HepG2 (cell line): ENCODE data around the gene PSMD3. TPM values are rescaled to one million over a fixed set of nuclear protein-coding genes. Genes with fewer than 3 reads are reported as not detected.

Experiments used
- GABPB1 ChIP-seq: IDR thresholded peaks from 2 replicates; pipeline ENCODE4 v1.6.1; 2016; ENCODE audit warnings: mild to moderate bottlenecking, missing genetic modification reagents, moderate library complexity, missing compliant biosample characterization
- IRF2 ChIP-seq: IDR thresholded peaks from 2 replicates; pipeline ENCODE4 v1.6.1; 2018; ENCODE audit warnings: missing genetic modification reagents, missing compliant biosample characterization
- MTA1 ChIP-seq: sonication (generic); formaldehyde crosslinking; IDR thresholded peaks from 2 replicates; pipeline ENCODE4 v1.4.0; 2020; ENCODE audit warnings: missing genetic modification reagents, mild to moderate bottlenecking, borderline replicate concordance
- PHB2 ChIP-seq: fragments of 450-650 bp; IDR thresholded peaks from 2 replicates; pipeline ENCODE4 v1.6.1; 2018; ENCODE audit not compliant: partially characterized antibody
- ZFYVE20 ChIP-seq: sonication (generic); formaldehyde crosslinking; IDR thresholded peaks from 2 replicates; pipeline ENCODE4 v1.8.0; 2023; ENCODE audit warnings: low read depth, mild to moderate bottlenecking, moderate library complexity, missing genetic modification reagents, borderline replicate concordance
- ZNF337 ChIP-seq: sonication (generic); formaldehyde crosslinking; IDR thresholded peaks from 2 replicates; pipeline ENCODE4 v1.5.1; 2020; ENCODE audit warnings: missing genetic modification reagents, low read depth, mild to moderate bottlenecking, borderline replicate concordance
- ZNF564 ChIP-seq: sonication (generic); formaldehyde crosslinking; IDR thresholded peaks from 2 replicates; pipeline ENCODE4 v1.8.1; 2023; ENCODE audit warnings: mild to moderate bottlenecking, missing genetic modification reagents
- ZNF777 ChIP-seq: sonication (generic); formaldehyde crosslinking; IDR thresholded peaks from 2 replicates; pipeline ENCODE4 v1.4.0; 2020; ENCODE audit warnings: missing genetic modification reagents
- ZNF891 ChIP-seq: sonication (generic); formaldehyde crosslinking; IDR thresholded peaks from 2 replicates; pipeline ENCODE4 v1.5.0; 2020; ENCODE audit warnings: mild to moderate bottlenecking, missing genetic modification reagents
- polyA plus RNA-seq, 8 experiments: library from polyadenylated mRNA; depleted of rRNA in 3 of 8; stranded (reverse) in 7 of 8; unstranded in 1 of 8; fragments of >200 nt; fragmentation: Illumina TruSeq in 4 of 8; extraction: Trizol in 4 of 8; gene quantifications; 2 replicates each; pipeline versions ENCODE4 v1.2.1 to v1.2.3, GENCODE V29; 2011 to 2016; ENCODE audit warnings: low read depth in 4 of 8, missing spikeins in 1 of 8, mixed read lengths in 1 of 8; ENCODE audit not compliant: insufficient read depth in 1 of 8
- total RNA-seq, 5 experiments: library from RNA; depleted of rRNA; stranded (reverse); fragments of >200 nt; fragmentation: Illumina TruSeq; extraction: Trizol; gene quantifications; 2 replicates each; pipeline ENCODE4 v1.2.3, GENCODE V29; 2016; ENCODE audit warnings: low read depth in 1 of 5
- TF ChIP-seq, protein P1 (sequence below): sonication (generic); formaldehyde crosslinking; IDR thresholded peaks from one replicate; pipeline ENCODE4 v1.5.1; 2020; ENCODE audit warnings: mild to moderate bottlenecking, missing genetic modification reagents; ENCODE audit errors: not compliant biosample characterization
- TF ChIP-seq, protein P2 (sequence below): sonication (generic); formaldehyde crosslinking; IDR thresholded peaks from 2 replicates; pipeline ENCODE4 v1.4.0; 2020; ENCODE audit warnings: mild to moderate bottlenecking, missing genetic modification reagents, borderline replicate concordance
- TF ChIP-seq, protein P3 (sequence below): sonication (generic); formaldehyde crosslinking; IDR thresholded peaks from 2 replicates; pipeline ENCODE4 v1.5.0; 2020; ENCODE audit warnings: missing genetic modification reagents
- TF ChIP-seq, protein P4 (sequence below): sonication (generic); formaldehyde crosslinking; IDR thresholded peaks from 2 replicates; pipeline ENCODE4 v1.8.1; 2023; ENCODE audit warnings: mild to moderate bottlenecking, inconsistent platforms, moderate library complexity, missing genetic modification reagents, borderline replicate concordance

Gene PSMD3
- total and polyA plus RNA-seq, 2 of the 13 experiments (the other 11 are each of a cell fraction or from before 2014, with no cell fraction given): 97.4 to 146 TPM

DNA sequence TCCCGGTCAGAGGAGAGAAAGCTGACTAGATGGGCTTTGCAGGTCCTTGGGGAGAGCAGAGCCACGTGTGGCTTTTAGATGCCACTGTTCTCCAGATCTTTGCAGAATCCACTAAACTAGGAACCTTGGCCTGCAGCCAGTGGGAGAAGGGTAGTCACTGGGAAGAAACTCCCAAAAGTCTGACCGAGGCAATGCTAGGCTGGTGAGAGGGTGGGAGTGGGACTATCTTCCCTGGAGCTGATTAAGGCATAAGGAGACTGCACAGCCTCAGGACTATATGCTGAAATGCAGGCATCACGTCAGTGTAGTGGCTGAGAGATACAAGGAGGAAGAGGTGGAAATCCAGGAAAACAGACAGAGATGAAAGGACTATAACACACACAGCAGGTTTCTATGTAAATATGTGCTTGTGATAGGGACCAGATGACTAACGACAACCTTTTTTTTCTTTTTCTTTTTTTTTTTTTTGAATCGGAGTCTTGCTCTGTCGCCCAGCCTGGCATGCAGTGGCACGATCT lies 20.0 kb upstream of the PSMD3 start (continued):
- TF ChIP-seq ZNF337 (no peak), ZNF777 (CRISPR knock-in tag) (no peak), ZNF564 (no peak), MTA1 (CRISPR knock-in tag) (no peak), IRF2 (CRISPR knock-in tag) (no peak), ZFYVE20 (CRISPR knock-in tag) (no peak), ZNF891 (CRISPR knock-in tag) (no peak), PHB2 (no peak), GABPB1 (CRISPR knock-in tag) (no peak)
- TF ChIP-seq, protein P1, sequence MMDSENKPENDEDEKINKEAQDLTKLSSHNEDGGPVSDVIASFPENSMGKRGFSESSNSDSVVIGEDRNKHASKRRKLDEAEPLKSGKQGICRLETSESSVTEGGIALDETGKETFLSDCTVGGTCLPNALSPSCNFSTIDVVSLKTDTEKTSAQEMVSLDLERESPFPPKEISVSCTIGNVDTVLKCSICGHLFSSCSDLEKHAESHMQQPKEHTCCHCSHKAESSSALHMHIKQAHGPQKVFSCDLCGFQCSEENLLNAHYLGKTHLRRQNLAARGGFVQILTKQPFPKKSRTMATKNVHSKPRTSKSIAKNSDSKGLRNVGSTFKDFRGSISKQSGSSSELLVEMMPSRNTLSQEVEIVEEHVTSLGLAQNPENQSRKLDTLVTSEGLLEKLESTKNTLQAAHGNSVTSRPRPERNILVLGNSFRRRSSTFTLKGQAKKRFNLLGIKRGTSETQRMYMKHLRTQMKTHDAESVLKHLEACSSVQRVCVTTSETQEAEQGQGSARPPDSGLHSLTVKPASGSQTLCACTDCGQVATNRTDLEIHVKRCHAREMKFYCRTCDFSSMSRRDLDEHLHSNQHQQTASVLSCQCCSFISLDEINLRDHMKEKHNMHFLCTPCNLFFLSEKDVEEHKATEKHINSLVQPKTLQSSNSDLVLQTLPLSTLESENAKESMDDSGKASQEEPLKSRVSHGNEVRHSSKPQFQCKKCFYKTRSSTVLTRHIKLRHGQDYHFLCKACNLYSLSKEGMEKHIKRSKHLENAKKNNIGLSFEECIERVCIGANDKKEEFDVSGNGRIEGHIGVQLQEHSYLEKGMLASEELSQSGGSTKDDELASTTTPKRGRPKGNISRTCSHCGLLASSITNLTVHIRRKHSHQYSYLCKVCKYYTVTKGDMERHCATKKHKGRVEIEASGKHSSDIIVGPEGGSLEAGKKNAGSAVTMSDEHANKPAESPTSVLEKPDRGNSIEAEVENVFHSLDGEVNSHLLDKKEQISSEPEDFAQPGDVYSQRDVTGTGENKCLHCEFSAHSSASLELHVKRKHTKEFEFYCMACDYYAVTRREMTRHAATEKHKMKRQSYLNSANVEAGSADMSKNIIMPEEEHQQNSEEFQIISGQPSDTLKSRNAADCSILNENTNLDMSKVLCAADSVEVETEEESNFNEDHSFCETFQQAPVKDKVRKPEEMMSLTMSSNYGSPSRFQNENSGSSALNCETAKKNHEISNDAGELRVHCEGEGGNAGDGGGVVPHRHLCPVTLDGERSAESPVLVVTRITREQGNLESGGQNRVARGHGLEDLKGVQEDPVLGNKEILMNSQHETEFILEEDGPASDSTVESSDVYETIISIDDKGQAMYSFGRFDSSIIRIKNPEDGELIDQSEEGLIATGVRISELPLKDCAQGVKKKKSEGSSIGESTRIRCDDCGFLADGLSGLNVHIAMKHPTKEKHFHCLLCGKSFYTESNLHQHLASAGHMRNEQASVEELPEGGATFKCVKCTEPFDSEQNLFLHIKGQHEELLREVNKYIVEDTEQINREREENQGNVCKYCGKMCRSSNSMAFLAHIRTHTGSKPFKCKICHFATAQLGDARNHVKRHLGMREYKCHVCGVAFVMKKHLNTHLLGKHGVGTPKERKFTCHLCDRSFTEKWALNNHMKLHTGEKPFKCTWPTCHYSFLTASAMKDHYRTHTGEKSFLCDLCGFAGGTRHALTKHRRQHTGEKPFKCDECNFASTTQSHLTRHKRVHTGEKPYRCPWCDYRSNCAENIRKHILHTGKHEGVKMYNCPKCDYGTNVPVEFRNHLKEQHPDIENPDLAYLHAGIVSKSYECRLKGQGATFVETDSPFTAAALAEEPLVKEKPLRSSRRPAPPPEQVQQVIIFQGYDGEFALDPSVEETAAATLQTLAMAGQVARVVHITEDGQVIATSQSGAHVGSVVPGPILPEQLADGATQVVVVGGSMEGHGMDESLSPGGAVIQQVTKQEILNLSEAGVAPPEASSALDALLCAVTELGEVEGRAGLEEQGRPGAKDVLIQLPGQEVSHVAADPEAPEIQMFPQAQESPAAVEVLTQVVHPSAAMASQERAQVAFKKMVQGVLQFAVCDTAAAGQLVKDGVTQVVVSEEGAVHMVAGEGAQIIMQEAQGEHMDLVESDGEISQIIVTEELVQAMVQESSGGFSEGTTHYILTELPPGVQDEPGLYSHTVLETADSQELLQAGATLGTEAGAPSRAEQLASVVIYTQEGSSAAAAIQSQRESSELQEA (CRISPR knock-in tag): no peak
- TF ChIP-seq, protein P2, sequence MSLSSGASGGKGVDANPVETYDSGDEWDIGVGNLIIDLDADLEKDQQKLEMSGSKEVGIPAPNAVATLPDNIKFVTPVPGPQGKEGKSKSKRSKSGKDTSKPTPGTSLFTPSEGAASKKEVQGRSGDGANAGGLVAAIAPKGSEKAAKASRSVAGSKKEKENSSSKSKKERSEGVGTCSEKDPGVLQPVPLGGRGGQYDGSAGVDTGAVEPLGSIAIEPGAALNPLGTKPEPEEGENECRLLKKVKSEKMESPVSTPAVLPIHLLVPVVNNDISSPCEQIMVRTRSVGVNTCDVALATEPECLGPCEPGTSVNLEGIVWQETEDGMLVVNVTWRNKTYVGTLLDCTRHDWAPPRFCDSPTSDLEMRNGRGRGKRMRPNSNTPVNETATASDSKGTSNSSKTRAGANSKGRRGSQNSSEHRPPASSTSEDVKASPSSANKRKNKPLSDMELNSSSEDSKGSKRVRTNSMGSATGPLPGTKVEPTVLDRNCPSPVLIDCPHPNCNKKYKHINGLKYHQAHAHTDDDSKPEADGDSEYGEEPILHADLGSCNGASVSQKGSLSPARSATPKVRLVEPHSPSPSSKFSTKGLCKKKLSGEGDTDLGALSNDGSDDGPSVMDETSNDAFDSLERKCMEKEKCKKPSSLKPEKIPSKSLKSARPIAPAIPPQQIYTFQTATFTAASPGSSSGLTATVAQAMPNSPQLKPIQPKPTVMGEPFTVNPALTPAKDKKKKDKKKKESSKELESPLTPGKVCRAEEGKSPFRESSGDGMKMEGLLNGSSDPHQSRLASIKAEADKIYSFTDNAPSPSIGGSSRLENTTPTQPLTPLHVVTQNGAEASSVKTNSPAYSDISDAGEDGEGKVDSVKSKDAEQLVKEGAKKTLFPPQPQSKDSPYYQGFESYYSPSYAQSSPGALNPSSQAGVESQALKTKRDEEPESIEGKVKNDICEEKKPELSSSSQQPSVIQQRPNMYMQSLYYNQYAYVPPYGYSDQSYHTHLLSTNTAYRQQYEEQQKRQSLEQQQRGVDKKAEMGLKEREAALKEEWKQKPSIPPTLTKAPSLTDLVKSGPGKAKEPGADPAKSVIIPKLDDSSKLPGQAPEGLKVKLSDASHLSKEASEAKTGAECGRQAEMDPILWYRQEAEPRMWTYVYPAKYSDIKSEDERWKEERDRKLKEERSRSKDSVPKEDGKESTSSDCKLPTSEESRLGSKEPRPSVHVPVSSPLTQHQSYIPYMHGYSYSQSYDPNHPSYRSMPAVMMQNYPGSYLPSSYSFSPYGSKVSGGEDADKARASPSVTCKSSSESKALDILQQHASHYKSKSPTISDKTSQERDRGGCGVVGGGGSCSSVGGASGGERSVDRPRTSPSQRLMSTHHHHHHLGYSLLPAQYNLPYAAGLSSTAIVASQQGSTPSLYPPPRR: peak; percentile 26; the same call in 1 of the 2 replicates
- TF ChIP-seq, protein P3, sequence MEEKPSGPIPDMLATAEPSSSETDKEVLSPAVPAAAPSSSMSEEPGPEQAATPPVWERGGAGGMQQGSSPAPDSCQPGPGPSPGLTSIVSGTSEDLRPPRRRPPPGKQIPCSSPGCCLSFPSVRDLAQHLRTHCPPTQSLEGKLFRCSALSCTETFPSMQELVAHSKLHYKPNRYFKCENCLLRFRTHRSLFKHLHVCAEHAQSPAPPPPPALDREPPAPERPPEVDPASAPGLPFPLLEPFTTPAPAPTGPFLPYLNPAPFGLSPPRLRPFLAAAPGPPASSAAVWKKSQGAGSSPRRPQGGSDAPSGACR (CRISPR knock-in tag): no peak
- TF ChIP-seq, protein P4, sequence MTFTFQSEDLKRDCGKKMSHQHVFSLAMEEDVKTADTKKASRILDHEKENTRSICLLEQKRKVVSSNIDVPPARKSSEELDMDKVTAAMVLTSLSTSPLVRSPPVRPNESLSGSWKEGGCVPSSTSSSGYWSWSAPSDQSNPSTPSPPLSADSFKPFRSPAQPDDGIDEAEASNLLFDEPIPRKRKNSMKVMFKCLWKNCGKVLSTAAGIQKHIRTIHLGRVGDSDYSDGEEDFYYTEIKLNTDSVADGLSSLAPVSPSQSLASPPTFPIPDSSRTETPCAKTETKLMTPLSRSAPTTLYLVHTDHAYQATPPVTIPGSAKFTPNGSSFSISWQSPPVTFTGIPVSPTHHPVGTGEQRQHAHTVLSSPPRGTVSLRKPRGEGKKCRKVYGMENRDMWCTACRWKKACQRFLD (CRISPR knock-in tag): no peak
